ENCODE results near the gene TTLL8.

Gene TTLL8

GRCh38 chr22:49977578-49977977 lies 80.5 kb downstream of the TTLL8 start:
- Histone ChIP-seq H3K9me3 (ENCODE audit: insufficient read depth, low read depth, low read length) (no peaks in the 10 kb centered on the region), H3K4me3 (ENCODE audit: low read length) (no peak overlapping the region)
- WGBS: 92% methylated on average over 13 of the region's 14 CpGs

DNA sequence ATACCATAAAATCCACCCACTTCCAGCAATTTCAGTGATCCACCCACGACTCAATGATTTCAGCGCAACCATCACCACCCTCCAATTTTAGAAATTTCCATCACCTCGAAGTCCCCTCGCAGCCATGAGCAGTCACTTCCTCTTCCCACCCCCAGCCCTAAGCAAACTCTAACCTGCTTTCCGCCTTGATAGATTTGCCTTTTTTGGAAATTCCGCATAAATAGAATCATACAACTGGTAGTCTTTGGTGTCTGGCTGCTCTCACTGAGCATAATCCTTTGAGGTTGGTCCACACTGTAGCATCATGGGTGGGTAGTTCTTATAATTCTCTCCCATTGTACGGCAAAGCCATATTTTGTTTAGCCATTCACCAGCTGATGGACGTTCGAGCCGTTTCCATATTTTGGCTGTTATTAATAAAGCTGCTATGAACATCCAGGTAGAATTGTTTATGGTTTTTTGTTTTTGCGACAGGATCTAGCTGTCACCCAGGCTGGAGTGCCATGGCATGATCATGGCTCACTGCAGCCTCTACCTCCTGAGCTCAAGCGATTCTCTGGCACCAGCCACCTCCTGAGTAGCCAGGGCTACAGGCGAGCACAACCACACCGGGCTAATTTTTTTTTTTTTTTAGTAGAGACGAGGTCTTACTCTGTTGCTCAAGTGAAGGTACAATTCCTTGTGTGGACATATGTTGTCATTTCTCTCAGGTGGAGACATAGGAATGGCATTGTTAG lies 81.5 kb downstream of the TTLL8 start:
- Histone ChIP-seq H3K27me3 (ENCODE audit: insufficient read depth, low read length) (peaks cover 15% of the 10 kb centered on the region), H3K9ac (ENCODE audit: low read depth, low read length) (no peak overlapping the region), H3K4me3 (ENCODE audit: low read length) (no peak overlapping the region), H3K9me3 (ENCODE audit: insufficient read depth, low read depth, low read length) (no peaks in the 10 kb centered on the region), H3K4me1 (ENCODE audit: insufficient read depth, low read length) (no peaks in the 10 kb centered on the region), H3K36me3 (ENCODE audit: insufficient read depth, low read length) (no peaks in the 10 kb centered on the region), H3K27ac (ENCODE audit: low read depth, low read length) (no peak overlapping the region)
- 79% methylated on average over 15 of the region's 15 CpGs for WGBS

More at GRCh38 chr22:49977578-49977977, 80.5 kb downstream of the TTLL8 start:
- H3K36me3 ChIP-seq (ENCODE audit: insufficient read depth, low read length): no peaks in the 10 kb centered on the region
- H3K27me3 ChIP-seq (ENCODE audit: insufficient read depth, low read length): peaks cover 8% of the 10 kb centered on the region
- H3K4me1 ChIP-seq (ENCODE audit: insufficient read depth, low read length): no peaks in the 10 kb centered on the region
- no peak overlapping the region for H3K27ac ChIP-seq (ENCODE audit: low read depth, low read length)
- no peak overlapping the region for H3K9ac ChIP-seq (ENCODE audit: low read depth, low read length)

DNA sequence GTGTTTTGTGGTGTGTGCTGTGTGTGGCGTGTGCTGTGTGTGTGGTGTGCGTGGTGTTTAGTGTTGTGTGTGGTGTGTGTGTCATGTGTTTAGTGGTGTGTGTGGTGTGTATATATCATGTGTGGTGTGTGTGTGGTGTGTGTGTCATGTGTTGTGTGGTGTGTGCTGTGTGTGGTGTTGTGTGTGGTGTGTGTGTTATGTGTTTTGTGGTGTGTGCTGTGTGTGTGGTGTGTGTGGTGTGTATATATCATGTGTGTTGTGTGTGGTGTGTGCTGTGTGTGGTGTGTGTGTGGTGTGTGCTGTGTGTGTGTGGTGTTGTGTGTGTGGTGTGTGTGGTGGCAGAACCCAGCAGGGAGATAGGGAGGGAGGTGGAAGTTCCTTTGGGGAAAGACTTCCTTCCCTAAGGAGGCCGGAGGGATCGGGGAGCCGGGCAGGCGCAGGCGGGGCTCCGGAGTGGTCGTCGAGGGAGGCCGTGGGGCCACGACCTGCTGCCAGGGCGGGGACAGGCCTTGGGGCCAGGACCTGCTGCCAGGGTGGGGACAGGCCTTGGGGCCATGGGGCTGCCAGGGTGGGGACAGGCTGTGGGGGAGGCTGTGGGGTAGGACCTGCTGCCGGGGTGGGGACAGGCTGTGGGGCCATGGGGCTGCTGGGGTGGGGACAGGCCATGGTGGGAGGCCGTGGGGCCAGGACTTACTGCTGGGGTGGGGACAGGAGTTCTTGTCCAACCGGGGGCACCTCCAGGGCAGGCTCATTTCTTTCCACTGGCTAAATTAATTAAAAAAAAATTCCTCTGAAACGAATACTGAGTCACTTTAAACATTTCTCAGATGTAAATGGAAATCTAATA lies 82.3 kb downstream of the TTLL8 start:
- no peak overlapping the region for H3K27ac ChIP-seq (ENCODE audit: low read depth, low read length)
- H3K4me3 ChIP-seq (ENCODE audit: low read length): no peak overlapping the region
- no peaks in the 10 kb centered on the region for H3K9me3 ChIP-seq (ENCODE audit: insufficient read depth, low read depth, low read length)
- 55% methylated on average over 17 of the region's 17 CpGs for WGBS
- peaks cover 24% of the 10 kb centered on the region for H3K27me3 ChIP-seq (ENCODE audit: insufficient read depth, low read length)
- no peak overlapping the region for H3K9ac ChIP-seq (ENCODE audit: low read depth, low read length)
- H3K4me1 ChIP-seq (ENCODE audit: insufficient read depth, low read length): no peaks in the 10 kb centered on the region
- H3K36me3 ChIP-seq (ENCODE audit: insufficient read depth, low read length): no peaks in the 10 kb centered on the region

DNA sequence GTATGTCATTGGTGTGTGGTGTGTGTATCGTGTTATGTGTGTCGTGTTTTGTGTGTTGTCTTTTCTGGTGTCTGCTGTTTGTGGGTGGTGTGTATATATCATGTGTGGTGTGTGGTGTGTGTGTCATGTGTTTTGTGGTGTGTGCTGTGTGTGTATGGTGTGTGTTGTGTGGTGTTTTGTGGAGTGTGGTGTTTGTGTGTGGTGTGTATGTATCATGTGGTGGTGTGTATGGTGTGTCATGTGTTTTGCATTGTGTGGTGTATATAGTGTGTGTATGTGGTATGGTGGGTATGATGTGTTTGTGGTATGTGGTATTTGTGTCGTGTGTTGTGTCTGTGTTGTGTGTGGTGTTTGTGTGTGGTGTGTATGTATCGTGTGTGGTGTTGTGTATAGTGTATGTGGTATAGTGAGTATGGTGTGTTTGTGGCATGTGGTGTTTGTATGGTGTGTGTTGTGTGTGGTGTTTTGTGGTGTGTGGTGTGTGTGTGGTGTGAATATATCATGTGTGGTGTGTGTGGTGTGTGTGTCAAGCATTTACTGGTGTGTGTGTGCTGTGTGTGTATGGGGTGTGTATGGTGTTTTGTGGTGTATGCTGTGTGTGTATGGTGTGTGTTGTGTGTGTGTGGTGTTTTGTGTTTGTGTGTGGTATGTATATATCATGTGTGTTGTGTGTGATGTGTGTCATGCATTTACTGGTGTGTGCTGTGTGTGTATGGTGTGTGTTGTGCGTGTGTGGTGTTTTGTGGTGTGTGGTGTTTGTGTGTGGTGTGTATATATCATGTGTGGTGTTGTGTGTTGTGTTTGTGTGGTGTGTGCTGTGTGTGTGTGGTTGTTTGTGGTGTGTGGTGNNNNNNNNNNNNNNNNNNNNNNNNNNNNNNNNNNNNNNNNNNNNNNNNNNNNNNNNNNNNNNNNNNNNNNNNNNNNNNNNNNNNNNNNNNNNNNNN lies 84.8 kb downstream of the TTLL8 start:
- Histone ChIP-seq H3K9me3 (ENCODE audit: insufficient read depth, low read depth, low read length) (no peaks in the 10 kb centered on the region), H3K4me1 (ENCODE audit: insufficient read depth, low read length) (peaks cover 3% of the 10 kb centered on the region; the same call in 1 of the 2 replicates), H3K27ac (ENCODE audit: low read depth, low read length) (no peak overlapping the region), H3K4me3 (ENCODE audit: low read length) (no peak overlapping the region), H3K27me3 (ENCODE audit: insufficient read depth, low read length) (peaks cover 29% of the 10 kb centered on the region), H3K36me3 (ENCODE audit: insufficient read depth, low read length) (no peaks in the 10 kb centered on the region), H3K9ac (ENCODE audit: low read depth, low read length) (no peak overlapping the region)
- WGBS: 85% methylated on average over 5 of the region's 5 CpGs

GRCh38 chr22:49972163-49973017 lies 85.7 kb downstream of the TTLL8 start:
- Histone ChIP-seq H3K36me3 (ENCODE audit: insufficient read depth, low read length) (no peaks in the 10 kb centered on the region), H3K4me1 (ENCODE audit: insufficient read depth, low read length) (peaks cover 3% of the 10 kb centered on the region; the same call in 1 of the 2 replicates), H3K9ac (ENCODE audit: low read depth, low read length) (no peak overlapping the region), H3K27me3 (ENCODE audit: insufficient read depth, low read length) (peaks cover 29% of the 10 kb centered on the region), H3K9me3 (ENCODE audit: insufficient read depth, low read depth, low read length) (no peaks in the 10 kb centered on the region), H3K4me3 (ENCODE audit: low read length) (no peak overlapping the region), H3K27ac (ENCODE audit: low read depth, low read length) (no peak overlapping the region)
- WGBS: 55% methylated on average over 45 of the region's 45 CpGs

DNA sequence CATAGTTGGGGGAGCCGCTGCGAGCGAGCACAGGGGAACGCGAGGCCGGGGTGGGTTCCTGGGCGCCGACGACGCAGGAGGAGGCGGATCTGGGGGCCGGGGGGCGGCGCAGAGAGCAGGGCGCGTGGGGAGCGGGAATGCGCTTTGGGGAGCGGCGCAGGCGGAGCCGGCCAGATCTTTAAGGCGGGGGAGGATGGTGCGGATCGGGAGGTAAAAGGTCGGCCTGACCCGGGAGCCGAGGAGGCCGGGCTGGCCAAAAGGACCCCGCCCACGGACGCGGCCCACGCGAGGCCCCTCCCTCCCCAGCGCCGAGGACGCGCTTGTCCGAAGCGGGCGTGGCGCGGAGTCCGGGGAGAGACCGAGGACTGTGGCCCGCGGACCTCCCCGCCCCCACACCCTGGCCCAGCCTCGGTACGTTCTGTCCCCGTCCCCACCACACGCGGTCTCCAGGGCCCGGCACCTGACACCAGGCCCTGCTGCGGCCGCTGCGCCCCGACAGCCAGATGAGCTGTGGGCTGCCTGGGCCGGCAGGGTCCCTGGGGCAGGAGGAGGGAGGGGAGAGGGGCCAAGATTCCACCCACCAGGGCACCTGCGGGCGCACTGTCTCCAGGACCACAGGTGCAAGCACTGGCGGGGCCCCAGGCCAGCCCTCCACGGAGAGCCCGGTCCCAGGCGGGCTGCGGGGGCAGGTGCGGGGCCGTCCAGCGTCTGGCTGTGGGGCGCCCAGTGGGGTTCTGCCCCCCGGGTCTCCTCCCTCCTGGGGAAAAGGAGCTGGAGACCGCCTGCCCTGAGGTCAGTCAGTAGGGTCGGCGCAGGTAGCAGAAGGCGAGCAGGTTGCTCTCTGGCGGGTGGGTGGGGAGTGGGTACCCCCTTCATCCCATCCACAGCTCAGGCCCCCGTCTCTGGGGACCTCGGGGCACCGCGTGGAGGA lies 86.6 kb downstream of the TTLL8 start:
- Histone ChIP-seq H3K9ac (ENCODE audit: low read depth, low read length) (peak overlapping the region; percentile 49), H3K4me3 (ENCODE audit: low read length) (peak overlapping the region; percentile 50)

DNA sequence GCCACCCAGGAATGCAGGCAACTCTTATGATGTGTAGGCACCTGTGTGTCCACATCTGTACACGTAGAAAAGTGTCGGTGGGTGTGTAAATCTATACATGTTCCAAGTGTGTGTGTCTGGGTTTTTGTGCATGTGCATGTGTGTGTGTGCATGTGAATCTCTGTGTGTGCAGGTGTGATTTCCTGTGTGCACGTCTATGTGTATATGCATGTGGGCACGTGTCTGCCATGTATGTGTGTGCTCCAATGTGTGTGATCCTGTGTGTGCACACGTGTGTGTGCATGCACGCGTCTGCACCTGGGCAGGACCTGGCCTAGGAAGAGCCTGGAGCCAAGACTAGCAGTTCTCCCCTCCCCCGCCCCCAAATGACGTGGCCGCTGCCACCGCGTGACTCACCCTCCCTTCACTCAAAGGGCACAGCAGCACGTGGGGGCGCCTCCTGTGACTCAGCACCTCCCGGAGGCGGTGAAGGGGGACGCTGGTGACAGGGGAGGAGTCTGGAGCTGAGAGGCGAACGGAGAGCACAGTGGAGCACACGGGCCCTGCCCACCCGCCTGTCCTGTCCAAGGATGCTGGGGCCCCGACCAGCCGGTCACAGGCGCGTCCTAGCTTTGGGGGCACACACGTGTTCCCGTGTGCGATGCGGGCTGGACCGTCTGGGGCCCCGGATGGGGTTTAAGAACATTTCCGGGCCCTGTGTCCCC lies 87.4 kb downstream of the TTLL8 start:
- H3K27ac ChIP-seq (ENCODE audit: low read depth, low read length): no peak overlapping the region
- 16% methylated on average over 32 of the region's 32 CpGs for WGBS

More for the DNA sequence above, 86.6 kb downstream of the TTLL8 start:
- Histone ChIP-seq H3K27me3 (ENCODE audit: insufficient read depth, low read length) (peaks cover 29% of the 10 kb centered on the region), H3K4me1 (ENCODE audit: insufficient read depth, low read length) (peaks cover 3% of the 10 kb centered on the region; the same call in 1 of the 2 replicates), H3K27ac (ENCODE audit: low read depth, low read length) (no peak overlapping the region), H3K9me3 (ENCODE audit: insufficient read depth, low read depth, low read length) (no peaks in the 10 kb centered on the region), H3K36me3 (ENCODE audit: insufficient read depth, low read length) (no peaks in the 10 kb centered on the region)
- 8% methylated on average over 76 of the region's 81 CpGs for WGBS

GRCh38 chr22:49969751-49970527 lies 88.2 kb downstream of the TTLL8 start:
- peaks cover 3% of the 10 kb centered on the region; the same call in 1 of the 2 replicates for H3K4me1 ChIP-seq (ENCODE audit: insufficient read depth, low read length)
- 73% methylated on average over 8 of the region's 8 CpGs for WGBS
- H3K9ac ChIP-seq (ENCODE audit: low read depth, low read length): no peak overlapping the region; the same call in 1 of the 2 replicates
- no peak overlapping the region for H3K27ac ChIP-seq (ENCODE audit: low read depth, low read length)
- no peaks in the 10 kb centered on the region for H3K36me3 ChIP-seq (ENCODE audit: insufficient read depth, low read length)
- no peaks in the 10 kb centered on the region for H3K9me3 ChIP-seq (ENCODE audit: insufficient read depth, low read depth, low read length)
- no peak overlapping the region for H3K4me3 ChIP-seq (ENCODE audit: low read length)
- peaks cover 29% of the 10 kb centered on the region for H3K27me3 ChIP-seq (ENCODE audit: insufficient read depth, low read length)

More for the DNA sequence above, 87.4 kb downstream of the TTLL8 start:
- Histone ChIP-seq H3K27me3 (ENCODE audit: insufficient read depth, low read length) (peaks cover 29% of the 10 kb centered on the region), H3K4me3 (ENCODE audit: low read length) (peak overlapping the region; percentile 50), H3K9me3 (ENCODE audit: insufficient read depth, low read depth, low read length) (no peaks in the 10 kb centered on the region), H3K9ac (ENCODE audit: low read depth, low read length) (peak overlapping the region; percentile 49; the same call in 1 of the 2 replicates), H3K36me3 (ENCODE audit: insufficient read depth, low read length) (no peaks in the 10 kb centered on the region), H3K4me1 (ENCODE audit: insufficient read depth, low read length) (peaks cover 3% of the 10 kb centered on the region; the same call in 1 of the 2 replicates)
